GM06990 (cell line): ENCODE measurements around the gene HIPK1.

ENCODE experiments used
- DNase-seq: peaks from one replicate; pipeline ENCODE4 v3.0.0-alpha.2; 2011; ENCODE audit not compliant: insufficient read length; ENCODE audit errors: extremely low read depth
- H3K27me3 ChIP-seq: replicated peaks from 2 replicates; pipeline ENCODE4 v1.6.0; 2011; ENCODE audit warnings: low read length; ENCODE audit not compliant: control insufficient read depth, insufficient read depth
- H3K36me3 ChIP-seq: 2 replicates; pipeline ENCODE4 v1.5.1; 2011; ENCODE audit warnings: low read length; ENCODE audit not compliant: control insufficient read depth, insufficient read depth
- H3K4me3 ChIP-seq: replicated peaks from 2 replicates; pipeline ENCODE4 v1.5.1; 2011; ENCODE audit warnings: low read depth, mild to moderate bottlenecking, control low read depth, low read length
- TF ChIP-seq, protein P1 (sequence below): IDR thresholded peaks from 2 replicates; pipeline ENCODE4 v1.5.1; 2011; ENCODE audit warnings: low read length, control low read depth, mild to moderate bottlenecking, inconsistent platforms; ENCODE audit not compliant: insufficient read depth, poor library complexity, severe bottlenecking

HIPK1 gene

DNA sequence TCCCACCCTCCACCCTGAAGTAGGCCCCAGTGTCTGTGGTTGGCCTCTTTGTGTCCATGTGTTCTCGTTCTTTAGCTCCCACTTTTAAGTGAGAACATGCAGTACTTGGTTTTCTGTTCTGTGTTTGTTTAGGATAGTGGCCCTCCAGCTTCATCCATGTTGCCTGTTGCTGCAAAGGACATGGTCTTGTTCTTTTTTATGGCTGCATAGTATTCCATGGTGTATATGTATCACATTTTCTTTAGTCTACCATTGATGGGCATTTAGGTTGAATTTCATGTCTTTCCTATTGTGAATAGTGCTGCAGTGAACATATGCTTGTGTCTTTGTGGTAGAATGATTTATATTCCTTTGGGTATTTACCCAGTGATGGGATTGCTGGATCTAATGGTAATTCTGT is 6.1 kb downstream of the HIPK1 start:
- no peak overlapping the region for H3K4me3 ChIP-seq
- H3K36me3 ChIP-seq = no peaks in the 10 kb centered on the region
- no peak for DNase-seq
- TF ChIP-seq, protein P1, sequence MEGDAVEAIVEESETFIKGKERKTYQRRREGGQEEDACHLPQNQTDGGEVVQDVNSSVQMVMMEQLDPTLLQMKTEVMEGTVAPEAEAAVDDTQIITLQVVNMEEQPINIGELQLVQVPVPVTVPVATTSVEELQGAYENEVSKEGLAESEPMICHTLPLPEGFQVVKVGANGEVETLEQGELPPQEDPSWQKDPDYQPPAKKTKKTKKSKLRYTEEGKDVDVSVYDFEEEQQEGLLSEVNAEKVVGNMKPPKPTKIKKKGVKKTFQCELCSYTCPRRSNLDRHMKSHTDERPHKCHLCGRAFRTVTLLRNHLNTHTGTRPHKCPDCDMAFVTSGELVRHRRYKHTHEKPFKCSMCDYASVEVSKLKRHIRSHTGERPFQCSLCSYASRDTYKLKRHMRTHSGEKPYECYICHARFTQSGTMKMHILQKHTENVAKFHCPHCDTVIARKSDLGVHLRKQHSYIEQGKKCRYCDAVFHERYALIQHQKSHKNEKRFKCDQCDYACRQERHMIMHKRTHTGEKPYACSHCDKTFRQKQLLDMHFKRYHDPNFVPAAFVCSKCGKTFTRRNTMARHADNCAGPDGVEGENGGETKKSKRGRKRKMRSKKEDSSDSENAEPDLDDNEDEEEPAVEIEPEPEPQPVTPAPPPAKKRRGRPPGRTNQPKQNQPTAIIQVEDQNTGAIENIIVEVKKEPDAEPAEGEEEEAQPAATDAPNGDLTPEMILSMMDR = no peak
- H3K27me3 ChIP-seq = no peaks in the 10 kb centered on the region

DNA sequence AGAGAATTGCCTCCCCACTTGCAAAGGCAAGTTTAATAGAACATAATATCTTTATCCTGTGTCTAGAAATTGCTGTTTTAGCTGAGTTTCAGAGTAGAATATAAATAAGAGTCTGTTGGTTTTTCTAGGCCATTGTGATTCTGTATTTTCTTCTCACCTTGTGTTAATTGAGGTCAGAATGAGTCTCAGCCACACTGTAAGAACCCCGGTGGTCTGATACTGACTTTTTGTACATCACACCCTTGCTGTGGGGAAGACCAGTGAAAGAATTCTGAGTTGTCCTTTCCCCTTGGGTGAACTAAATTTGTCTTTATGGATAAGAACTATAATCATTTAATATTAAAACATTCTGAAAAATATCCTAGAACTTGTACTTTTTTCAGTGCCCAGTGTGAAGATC is 6.8 kb downstream of the HIPK1 start:
- TF ChIP-seq, protein P1 = no peak
- DNase-seq = no peak
- no peaks in the 10 kb centered on the region for H3K27me3 ChIP-seq
- H3K4me3 ChIP-seq = no peak overlapping the region
- peaks cover 4% of the 10 kb centered on the region for H3K36me3 ChIP-seq

DNA sequence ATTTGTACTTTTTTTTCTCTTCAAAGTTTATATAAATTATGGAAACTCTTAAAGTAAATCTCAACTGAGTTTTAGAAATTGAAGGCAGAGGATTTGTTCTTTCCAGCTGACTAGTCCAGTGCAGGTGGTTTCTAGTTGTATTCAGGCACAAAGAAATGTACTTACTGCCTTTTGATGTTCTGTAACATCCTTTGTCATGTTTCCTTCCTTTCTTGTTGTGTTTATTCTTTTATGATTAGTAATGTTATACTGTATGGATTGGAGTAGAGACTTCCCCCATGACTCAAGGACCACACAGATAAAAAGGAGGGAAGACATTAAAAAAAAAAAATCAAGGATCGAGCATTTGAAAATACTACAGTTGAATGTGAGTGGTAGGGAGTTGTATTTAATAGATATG is 8.0 kb downstream of the HIPK1 start:
- DNase-seq = no peak
- TF ChIP-seq, protein P1 = no peak
- Histone ChIP-seq H3K27me3 (no peaks in the 10 kb centered on the region), H3K4me3 (no peak overlapping the region), H3K36me3 (peaks cover 4% of the 10 kb centered on the region)

DNA sequence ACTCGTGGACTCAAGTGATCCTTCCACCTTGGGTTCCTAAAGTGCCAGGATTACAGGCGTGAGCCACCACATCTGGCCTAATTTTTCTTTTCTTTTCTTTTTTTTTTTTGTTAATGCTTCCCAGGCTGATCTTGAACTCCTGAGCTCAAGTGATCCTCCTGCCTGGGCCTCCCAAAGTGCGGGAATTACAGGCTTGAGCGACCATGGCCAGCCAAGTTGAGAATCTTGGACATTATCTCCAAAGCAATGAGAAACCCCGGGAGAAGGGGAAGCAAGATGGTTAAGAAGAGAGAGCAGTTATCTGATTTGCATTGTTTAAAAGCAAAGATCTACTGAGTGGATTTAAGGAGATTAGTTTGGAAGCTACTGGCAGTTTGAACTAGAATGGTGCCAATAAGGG is 9.1 kb downstream of the HIPK1 start:
- Histone ChIP-seq H3K36me3 (peaks cover 4% of the 10 kb centered on the region), H3K4me3 (no peak overlapping the region), H3K27me3 (no peaks in the 10 kb centered on the region)
- no peak for DNase-seq
- TF ChIP-seq, protein P1 = no peak

DNA sequence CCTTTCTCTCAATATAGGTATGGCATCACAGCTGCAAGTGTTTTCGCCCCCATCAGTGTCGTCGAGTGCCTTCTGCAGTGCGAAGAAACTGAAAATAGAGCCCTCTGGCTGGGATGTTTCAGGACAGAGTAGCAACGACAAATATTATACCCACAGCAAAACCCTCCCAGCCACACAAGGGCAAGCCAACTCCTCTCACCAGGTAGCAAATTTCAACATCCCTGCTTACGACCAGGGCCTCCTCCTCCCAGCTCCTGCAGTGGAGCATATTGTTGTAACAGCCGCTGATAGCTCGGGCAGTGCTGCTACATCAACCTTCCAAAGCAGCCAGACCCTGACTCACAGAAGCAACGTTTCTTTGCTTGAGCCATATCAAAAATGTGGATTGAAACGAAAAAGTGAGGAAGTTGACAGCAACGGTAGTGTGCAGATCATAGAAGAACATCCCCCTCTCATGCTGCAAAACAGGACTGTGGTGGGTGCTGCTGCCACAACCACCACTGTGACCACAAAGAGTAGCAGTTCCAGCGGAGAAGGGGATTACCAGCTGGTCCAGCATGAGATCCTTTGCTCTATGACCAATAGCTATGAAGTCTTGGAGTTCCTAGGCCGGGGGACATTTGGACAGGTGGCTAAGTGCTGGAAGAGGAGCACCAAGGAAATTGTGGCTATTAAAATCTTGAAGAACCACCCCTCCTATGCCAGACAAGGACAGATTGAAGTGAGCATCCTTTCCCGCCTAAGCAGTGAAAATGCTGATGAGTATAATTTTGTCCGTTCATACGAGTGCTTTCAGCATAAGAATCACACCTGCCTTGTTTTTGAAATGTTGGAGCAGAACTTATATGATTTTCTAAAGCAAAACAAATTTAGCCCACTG is 11.5 kb downstream of the HIPK1 start:
- no peak overlapping the region for H3K4me3 ChIP-seq
- H3K36me3 ChIP-seq = peaks cover 4% of the 10 kb centered on the region
- DNase-seq = peak; percentile 36
- H3K27me3 ChIP-seq = no peaks in the 10 kb centered on the region
- TF ChIP-seq, protein P1 = no peak
